Liver (tissue), 3 donors: ENCODE results near the gene NEDD4.

ENCODE experiments used
- CTCF ChIP-seq: fragments of 150-350 bp; IDR thresholded peaks from 2 replicates; pipeline ENCODE4 v1.5.1; 2017; ENCODE audit warnings: improper control_type of control experiment, low read depth, low read length; ENCODE audit not compliant: missing input control
- EGR1 ChIP-seq, 2 donors: IDR thresholded peaks; 2 replicates each; pipeline ENCODE4 v1.6.1; 2016 to 2018; ENCODE audit warnings: antibody characterized with exemption in 2 of 2, low read depth in 2 of 2
- FOXA1 ChIP-seq: IDR thresholded peaks from 2 replicates; pipeline ENCODE4 v1.6.1; 2016; ENCODE audit warnings: antibody characterized with exemption
- GABPA ChIP-seq, 2 donors: IDR thresholded peaks in 1 of 2; conservative IDR thresholded peaks in 1 of 2; 2 replicates each; pipeline ENCODE4 v1.6.1; 2016; ENCODE audit warnings: antibody characterized with exemption in 2 of 2, mild to moderate bottlenecking in 1 of 2, moderate library complexity in 1 of 2
- JUND ChIP-seq, 2 donors: IDR thresholded peaks; 2 replicates each; pipeline ENCODE4 v1.6.1; 2016; ENCODE audit warnings: antibody characterized with exemption in 2 of 2
- RAD21 ChIP-seq, 2 donors: IDR thresholded peaks; 2 replicates each; pipeline ENCODE4 v1.6.1; 2016; ENCODE audit warnings: antibody characterized with exemption in 2 of 2, mild to moderate bottlenecking in 2 of 2
- RXRA ChIP-seq, 2 donors: IDR thresholded peaks; 2 replicates each; pipeline ENCODE4 v1.6.1; 2017 to 2018; ENCODE audit warnings: antibody characterized with exemption in 2 of 2, mild to moderate bottlenecking in 1 of 2
- TAF1 ChIP-seq: conservative IDR thresholded peaks from 2 replicates; pipeline ENCODE4 v1.6.1; 2016; ENCODE audit warnings: antibody characterized with exemption, mild to moderate bottlenecking
- YY1 ChIP-seq: IDR thresholded peaks from 2 replicates; pipeline ENCODE4 v1.6.1; 2016; ENCODE audit warnings: antibody characterized with exemption, mild to moderate bottlenecking
- TF ChIP-seq, protein P1 (sequence below): IDR thresholded peaks from 2 replicates; pipeline ENCODE4 v1.6.1; 2016; ENCODE audit warnings: antibody characterized with exemption
- TF ChIP-seq, protein P2 (sequence below): IDR thresholded peaks from 2 replicates; pipeline ENCODE4 v1.6.1; 2016; ENCODE audit warnings: antibody characterized with exemption, mild to moderate bottlenecking
- donor health status: healthy.
- donor health status: healthy.

- TF ChIP-seq TAF1 (no peak), CTCF (no peak), YY1 (no peak), JUND (IDR thresholded peaks at IDR 0.05) (no peak), RAD21 (IDR thresholded peaks at IDR 0.05) (no peak), GABPA (IDR thresholded peaks at IDR 0.05 in 1 of 2, conservative IDR thresholded peaks at IDR 0.05 in 1 of 2) (no peak), FOXA1 (no peak), RXRA (IDR thresholded peaks at IDR 0.05) (no peak), EGR1 (IDR thresholded peaks at IDR 0.05; ENCODE audit: low read depth in 2 of 2) (no peak)
- TF ChIP-seq, protein P1, sequence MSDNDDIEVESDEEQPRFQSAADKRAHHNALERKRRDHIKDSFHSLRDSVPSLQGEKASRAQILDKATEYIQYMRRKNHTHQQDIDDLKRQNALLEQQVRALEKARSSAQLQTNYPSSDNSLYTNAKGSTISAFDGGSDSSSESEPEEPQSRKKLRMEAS, result no peak
- TF ChIP-seq, protein P2, sequence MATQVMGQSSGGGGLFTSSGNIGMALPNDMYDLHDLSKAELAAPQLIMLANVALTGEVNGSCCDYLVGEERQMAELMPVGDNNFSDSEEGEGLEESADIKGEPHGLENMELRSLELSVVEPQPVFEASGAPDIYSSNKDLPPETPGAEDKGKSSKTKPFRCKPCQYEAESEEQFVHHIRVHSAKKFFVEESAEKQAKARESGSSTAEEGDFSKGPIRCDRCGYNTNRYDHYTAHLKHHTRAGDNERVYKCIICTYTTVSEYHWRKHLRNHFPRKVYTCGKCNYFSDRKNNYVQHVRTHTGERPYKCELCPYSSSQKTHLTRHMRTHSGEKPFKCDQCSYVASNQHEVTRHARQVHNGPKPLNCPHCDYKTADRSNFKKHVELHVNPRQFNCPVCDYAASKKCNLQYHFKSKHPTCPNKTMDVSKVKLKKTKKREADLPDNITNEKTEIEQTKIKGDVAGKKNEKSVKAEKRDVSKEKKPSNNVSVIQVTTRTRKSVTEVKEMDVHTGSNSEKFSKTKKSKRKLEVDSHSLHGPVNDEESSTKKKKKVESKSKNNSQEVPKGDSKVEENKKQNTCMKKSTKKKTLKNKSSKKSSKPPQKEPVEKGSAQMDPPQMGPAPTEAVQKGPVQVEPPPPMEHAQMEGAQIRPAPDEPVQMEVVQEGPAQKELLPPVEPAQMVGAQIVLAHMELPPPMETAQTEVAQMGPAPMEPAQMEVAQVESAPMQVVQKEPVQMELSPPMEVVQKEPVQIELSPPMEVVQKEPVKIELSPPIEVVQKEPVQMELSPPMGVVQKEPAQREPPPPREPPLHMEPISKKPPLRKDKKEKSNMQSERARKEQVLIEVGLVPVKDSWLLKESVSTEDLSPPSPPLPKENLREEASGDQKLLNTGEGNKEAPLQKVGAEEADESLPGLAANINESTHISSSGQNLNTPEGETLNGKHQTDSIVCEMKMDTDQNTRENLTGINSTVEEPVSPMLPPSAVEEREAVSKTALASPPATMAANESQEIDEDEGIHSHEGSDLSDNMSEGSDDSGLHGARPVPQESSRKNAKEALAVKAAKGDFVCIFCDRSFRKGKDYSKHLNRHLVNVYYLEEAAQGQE, result no peak
Observed at GRCh38 chr15:55819397-55820034, 173.9 kb downstream of the NEDD4 start.
